ENCODE data around the gene RBFOX1.

DNA sequence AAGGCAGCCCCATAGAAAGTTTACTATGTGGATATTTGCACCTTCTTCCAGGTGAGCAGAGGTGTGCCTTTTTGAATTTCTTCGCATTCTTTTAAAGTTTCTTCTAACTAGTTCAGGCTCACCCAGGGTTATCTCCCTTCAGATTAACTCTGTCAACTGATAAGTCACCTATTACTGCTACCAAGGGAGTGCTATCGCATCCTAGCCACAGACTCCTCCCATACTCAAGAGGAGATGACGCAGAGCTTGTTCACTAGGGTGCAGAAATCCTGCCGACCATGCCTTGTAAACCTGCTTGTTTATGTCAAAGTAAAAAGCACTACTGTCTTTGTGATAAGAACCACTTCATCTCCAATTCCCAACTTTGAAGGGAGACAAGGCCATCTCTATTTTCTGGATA, 390.1 kb downstream of the RBFOX1 start:
- TF ChIP-seq, protein P1, sequence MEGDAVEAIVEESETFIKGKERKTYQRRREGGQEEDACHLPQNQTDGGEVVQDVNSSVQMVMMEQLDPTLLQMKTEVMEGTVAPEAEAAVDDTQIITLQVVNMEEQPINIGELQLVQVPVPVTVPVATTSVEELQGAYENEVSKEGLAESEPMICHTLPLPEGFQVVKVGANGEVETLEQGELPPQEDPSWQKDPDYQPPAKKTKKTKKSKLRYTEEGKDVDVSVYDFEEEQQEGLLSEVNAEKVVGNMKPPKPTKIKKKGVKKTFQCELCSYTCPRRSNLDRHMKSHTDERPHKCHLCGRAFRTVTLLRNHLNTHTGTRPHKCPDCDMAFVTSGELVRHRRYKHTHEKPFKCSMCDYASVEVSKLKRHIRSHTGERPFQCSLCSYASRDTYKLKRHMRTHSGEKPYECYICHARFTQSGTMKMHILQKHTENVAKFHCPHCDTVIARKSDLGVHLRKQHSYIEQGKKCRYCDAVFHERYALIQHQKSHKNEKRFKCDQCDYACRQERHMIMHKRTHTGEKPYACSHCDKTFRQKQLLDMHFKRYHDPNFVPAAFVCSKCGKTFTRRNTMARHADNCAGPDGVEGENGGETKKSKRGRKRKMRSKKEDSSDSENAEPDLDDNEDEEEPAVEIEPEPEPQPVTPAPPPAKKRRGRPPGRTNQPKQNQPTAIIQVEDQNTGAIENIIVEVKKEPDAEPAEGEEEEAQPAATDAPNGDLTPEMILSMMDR (IDR thresholded peaks at IDR 0.05): no peak
- TF ChIP-seq POLR2A (IDR thresholded peaks at IDR 0.05): no peak
- no peak for TF ChIP-seq POLR2AphosphoS5 (IDR thresholded peaks at IDR 0.05)
- no peak for TF ChIP-seq EP300 (IDR thresholded peaks at IDR 0.05)
